Mucosa of gallbladder (tissue), 1 donor: ENCODE results near the gene BEX5. TPM values are rescaled to one million over a fixed set of nuclear protein-coding genes. Genes with fewer than 3 reads are reported as not detected.
A peak's percentile ranks its signal among the peaks of the same experiment; 100 is the strongest.
"Not testable (repeated sequence)": the region's sequence is repeated elsewhere in the genome, so short reads cannot be mapped to it uniquely, and the experiment has no call there.

ENCODE experiments used
- DNase-seq: peaks from one replicate; pipeline ENCODE4 v3.0.0-alpha.2; 2020; ENCODE audit warnings: low spot score
- total RNA-seq: library from RNA; stranded (reverse); gene quantifications from one replicate; pipeline ENCODE4 v1.2.1, GENCODE V29; 2021
- donor health status: DM: no; HTN: no; CAD: no.

The BEX5 gene
- 41.1 TPM for total RNA-seq

DNA sequence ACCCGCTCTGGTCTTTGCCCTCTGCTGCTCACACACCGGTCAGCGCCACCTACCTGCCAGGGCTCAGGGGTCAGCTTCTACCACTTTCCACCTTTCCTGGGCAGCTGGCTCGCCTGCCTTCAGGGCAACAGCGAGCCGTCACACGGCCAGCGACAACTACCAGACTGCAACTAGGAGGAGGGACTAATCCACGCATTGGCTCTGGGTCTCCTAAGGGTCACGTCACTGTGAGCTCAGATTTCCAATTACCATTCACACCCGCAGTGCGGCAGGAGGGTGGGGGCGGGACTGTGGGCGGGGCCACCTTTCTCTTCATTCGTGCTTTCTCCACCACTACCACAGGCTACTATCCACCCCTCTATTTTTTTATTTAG, at the start of gene BEX5:
Gene BEX5, minus strand, starts transcription at position 172 of the 374 bp plus-strand sequence. CDS start 1,712 bp downstream, outside the sequence.
- DNase-seq, result peak; percentile 69

DNA sequence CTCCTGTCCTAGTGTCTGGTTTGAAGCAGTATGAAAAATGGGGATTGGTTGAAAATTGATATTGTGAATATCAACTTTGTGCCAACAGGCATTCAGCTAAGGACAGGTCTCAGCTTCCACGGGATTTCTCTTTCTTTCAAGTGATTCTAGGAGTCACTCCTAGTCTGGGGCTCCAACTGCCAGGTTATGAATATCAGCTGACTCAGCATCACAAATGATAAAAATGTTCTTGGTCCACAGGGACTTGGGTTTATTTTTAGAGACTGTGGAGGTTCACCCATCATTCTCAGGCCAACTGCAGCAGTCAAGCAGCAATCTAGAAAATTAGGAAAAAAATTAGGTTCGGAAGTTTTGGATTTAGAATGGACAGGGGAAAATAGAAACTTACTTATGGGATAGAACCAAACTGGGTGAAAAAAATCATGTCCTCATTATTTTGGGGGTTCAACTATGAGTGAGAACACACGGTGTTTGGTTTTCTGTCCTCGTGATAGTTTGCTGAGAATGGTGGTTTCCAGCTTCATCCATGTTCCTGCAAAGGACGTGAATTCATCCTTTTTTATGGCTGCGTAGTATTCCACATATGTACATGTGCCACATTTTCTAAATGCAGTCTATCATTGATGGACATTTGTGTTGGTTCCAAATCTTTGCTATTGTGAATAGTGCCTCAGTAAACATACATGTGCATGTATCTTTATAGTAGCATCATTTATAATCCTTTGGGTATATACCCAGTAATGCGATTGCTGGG, 30.4 kb upstream of the BEX5 start:
- no peak for DNase-seq

DNA sequence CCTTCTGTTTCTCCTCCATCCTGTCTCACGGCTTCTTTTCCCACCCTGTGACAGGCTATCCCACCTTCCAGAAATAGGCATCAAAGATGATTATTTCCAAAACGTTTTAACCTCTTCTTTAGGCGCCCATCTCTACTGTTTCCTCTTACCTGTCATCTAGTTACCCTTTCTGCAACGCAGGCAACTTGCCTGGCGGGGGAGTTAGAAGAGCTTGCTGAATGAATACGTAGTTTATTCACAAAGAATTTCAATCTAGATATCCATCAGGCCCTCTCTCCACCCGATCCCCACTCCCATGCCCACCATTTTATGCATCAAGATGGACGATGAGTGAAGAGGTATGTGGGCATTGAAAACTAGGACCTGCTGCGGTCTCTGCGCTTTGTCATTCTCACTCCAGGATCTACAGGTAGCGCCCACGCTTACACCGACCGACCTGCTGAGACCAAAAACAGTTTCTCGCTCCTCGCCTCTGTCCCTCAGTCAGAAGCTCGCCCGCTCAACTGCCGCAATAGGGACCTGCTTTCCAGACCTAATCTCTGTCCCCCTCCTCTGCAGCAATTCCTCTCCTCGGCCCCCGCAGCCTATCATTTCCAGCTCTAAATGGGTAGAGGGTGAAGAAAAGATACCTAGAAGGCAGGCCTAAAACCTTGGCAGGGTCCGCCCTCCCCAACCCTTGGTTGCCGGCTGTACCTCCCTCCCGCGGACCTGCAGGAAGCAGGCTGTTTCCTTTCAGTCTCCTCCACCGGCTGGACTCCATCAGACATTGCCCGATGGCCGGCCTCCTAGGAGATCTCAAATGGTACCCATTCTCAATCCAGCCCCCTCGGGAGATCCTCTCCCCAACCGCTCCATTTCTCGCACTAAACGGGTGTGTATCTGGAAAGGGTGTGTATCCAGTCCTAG, 624 bp downstream of the BEX5 start:
- DNase-seq, result no peak

DNA sequence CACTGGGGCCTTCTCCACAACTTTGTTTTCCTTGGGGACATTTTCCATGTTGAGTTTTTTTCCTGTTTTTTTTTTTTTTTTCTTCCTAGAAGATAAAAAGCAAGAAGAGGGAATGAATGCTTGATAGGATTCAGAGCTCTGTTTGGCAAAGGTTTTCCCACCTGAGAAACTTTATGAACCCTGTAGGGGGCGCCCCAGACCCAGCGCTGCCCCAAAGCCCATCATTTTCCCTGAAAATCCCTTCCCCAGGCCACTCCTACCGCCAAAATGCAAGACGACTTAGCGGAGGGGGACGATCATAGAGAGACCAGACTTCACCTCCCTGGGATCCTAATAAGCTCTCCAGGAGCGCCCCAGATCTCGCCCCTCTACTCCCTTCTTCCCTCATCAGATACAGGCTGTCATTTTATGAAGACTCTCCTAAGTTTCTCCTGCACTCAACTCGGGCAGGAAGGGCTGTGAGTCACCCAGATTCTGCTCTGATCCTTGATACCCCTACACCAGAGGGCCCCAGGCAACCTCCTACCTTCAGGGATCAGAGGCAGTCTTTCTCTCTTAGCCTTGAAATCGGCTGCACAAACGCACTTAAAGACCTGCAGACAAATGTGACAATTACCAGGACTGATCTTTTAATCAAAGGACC, 1.4 kb downstream of the BEX5 start:
- no peak for DNase-seq

DNA sequence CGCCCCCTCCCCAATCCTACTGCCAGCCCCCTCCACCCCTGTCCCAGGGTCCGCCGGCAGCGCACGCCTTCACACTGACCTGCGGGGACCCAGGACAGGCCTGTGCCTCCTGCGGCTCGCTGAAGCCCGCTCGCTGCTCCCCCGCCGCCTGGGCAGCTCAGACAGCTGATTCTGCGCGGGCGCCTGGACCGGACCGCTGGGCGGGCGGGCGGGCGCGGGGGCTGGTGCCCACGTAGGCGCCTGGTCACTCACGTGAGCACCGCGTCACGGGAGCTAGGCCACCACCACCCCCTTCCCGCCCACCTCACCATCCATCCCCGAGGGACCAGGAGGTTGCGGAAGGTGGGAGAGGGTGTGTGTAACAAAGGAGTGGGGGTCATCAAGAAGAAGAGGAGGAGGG, 13.5 kb downstream of the BEX5 start, which contains the start of gene TCEAL6:
Gene TCEAL6, minus strand, starts transcription at position 208 of the 400 bp plus-strand sequence.
- DNase-seq, result not testable (repeated sequence)

DNA sequence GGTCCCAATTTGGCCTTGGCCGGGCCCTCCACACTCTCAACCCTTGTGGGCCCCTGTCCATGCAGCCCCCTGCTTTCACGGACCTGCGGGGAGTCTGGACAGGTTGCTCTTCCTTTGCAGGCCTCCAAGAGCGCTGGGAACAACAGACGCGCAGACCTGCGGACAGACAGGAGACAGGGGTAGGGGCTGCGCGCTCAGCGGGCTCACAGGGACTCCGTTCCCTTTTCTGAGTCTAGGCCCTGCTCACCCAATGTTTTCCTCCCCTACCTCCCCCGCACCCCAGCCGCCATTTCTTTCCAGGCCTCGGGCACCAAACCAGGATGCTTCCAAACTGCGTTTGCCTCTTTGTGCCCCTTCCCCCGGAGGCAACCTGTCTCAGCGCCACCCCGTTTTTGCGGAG, 14.1 kb downstream of the BEX5 start:
- DNase-seq, result not testable (repeated sequence)

DNA sequence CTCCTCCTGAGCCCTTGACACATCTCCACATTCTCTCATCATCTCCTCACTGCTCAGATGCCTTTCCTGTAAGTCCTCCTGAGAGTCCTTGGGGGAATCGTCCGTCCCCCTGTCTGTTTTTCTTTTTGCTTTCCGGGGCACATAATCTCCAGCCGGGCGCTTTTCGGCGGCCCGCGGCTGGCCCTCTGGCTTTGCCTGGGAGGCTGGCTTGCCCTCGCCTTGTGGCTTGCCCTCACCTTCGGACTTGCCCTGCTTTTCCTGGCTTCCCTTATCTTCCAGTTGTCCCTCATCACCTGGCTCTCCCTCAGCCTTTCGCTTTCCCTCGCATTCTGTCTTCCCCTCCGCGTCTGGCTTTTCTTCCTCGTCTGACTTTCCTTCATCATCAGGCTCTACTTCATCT, 14.9 kb downstream of the BEX5 start:
- not testable (repeated sequence) for DNase-seq

DNA sequence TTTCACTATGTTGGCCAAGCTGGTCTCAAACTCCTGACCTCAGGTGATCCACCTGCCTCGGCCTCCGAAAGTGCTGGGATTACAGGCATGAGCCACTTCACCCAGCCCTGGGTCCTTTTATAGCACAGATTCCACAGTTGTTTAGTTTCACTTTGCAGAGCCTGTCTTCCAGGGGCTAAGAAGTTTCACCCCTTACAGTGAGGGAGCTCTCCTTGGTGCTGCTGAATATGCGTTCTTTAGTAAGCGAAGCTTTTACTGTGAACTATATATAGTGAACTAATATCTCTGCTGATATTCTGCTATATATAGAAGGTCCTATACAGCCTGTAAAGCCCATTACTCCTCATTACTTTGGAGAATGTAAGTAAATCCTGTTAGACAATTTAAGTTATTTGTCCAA, 17.7 kb downstream of the BEX5 start:
- no peak for DNase-seq

DNA sequence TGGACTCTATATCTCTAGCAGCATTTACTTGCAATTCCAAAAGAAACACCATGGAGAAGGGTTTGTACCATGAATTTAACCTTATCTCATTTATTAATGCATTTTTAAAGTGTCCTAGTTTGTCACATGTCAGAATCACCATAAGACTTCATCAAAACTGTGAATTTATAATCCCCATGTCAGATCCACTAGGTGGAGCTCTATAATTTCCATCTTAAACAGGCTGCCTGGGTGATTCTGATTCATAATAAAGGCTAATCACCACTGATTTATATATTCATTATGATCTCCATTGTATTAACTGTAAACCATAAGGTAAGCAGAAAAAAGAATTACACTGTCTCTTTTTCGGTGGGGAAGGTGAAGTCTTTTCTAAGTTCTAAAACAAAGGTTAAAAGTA, 26.3 kb downstream of the BEX5 start:
- no peak for DNase-seq

DNA sequence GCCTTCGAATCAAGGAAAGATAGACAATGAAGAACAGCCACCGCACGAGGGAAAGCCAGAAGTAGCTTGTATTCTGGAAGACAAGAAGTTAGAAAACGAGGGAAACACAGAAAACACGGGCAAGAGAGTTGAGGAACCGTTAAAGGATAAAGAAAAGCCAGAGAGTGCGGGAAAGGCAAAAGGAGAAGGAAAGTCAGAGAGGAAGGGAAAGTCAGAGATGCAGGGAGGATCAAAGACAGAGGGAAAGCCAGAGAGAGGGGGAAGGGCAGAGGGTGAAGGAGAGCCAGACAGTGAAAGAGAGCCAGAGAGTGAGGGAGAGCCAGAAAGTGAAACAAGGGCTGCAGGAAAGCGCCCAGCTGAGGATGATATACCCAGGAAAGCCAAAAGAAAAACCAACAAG, 28.9 kb downstream of the BEX5 start:
- DNase-seq, result no peak

DNA sequence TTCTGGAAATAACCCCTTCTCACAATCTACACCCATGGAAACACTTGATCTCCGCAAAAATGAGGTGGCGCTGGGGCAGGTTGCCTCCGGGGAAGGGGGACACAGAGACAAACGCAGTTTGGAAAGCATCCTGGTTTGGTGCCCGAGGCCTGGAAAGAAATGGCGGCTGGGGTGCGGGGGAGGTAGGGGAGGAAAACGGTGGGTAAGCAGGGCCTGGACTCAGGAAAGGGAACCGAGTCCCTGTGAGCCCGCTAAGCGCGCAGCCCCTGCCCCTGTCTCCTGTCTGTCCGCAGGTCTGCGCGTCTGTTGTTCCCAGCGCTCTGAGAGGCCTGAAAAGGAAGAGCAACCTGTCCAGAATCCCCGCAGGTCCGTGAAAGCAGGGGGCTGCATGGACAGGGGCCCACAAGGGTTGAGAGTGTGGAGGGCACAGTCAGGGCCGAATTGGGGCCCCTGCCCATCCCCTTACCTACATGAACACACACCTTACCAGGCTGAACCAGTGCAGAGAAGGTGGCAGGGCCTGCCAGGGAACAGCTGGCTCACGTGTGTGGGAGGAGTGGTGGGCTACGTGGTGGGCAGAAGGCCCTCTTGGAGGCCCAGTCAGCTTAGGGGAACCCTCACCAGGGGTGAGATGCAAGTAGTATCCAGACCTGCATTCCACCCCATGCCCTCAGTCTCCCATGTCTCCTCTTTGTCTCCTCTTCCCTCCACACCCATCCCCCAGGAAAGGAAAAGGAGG, 29.5 kb downstream of the BEX5 start:
- DNase-seq, result not testable (repeated sequence)

DNA sequence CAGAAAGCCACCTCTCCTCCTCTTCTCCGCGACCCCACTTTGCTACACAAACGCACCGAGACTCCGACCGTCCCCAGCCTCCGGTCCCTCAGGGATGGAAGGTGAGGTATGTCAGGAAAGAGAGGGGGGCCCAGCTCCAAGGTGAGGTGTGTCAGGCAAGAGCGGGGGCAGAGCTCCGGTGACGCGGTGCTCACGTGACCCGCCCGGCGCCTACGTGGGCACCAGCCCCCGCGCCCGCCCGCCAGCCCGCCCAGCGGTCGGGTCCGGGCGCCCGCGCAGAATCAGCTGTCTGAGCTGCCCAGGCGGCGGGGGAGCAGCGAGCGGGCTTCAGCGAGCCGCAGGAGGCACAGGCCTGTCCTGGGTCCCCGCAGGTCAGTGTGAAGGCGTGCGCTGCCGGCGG, 30.3 kb downstream of the BEX5 start, which contains the start of gene TCEAL2:
Gene TCEAL2, plus strand, starts transcription at position 244 of the 400 bp plus-strand sequence. CDS start 1,152 bp downstream, outside the sequence.
- not testable (repeated sequence) for DNase-seq

DNA sequence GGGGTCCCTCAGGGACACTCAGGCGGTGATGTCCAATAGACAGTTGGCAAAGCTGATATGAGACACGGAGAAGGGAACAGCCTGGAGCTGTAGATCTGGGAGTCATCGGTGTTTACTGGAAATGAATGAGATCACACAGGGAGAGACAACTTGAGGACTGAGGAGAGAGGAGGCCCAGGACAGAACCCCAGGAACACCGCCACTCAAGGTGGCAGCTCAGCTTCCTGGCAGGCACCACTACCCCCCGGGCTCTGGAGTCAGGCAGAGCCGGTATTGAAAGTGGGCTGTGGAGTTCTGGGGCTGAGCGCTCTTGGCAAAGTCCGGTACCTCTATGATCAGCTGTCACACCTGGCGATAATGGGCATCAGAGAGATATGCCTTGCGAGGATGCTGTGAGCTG, 30.8 kb downstream of the BEX5 start:
- DNase-seq, result not testable (repeated sequence)

DNA sequence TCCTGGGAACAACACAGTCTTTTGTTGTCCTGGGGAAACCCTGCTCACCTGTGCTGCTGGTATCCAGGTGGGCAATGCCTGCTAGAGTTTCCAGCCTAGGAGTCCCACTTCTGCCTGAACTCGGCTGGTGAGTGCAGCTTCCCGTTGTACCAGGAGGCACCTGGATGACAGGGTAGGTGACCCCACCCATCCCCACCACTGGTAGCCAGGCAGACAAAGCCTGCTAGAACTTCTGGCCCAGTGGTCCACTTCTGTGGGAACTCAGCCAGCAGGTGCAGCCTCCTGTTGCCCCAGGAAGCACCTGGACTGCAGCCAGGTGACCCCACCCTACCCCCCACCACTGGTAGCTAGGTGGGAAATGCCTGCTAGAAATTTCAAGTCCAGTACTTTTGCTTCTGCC, 40.0 kb downstream of the BEX5 start:
- no peak for DNase-seq

DNA sequence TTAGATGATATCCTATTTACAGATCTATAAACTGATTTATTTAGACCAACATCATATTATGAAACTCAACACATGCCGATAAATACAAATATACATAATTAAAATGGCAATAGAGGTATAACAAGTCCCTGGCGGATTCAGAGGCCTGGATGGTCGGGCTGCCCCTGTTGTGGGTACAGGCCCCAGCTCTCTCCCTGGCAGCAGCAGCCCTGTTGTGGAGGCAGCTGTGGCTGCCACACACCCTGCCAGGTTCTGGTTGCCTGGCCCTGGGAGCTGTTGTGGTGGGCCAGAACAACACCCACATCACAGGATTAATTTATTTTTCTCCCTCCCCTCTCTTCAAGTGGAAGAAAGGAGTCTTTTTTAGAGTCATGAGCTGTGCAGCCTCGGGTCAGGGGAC, 42.4 kb downstream of the BEX5 start:
- DNase-seq, result no peak

Other genes with a start within 250 kb of the BEX5 start
- gene ZMAT1, start 223.9 kb downstream of the BEX5 start, total RNA-seq, result 7.8 TPM
- gene TCEAL2, start 30.3 kb downstream of the BEX5 start, total RNA-seq, result 10.5 TPM
- gene TCEAL6, start 13.5 kb downstream of the BEX5 start, total RNA-seq, result not detected
- not detected for gene TCP11X1, start 59.3 kb upstream of the BEX5 start, total RNA-seq
- not detected for gene NXF2, start 91.2 kb upstream of the BEX5 start, total RNA-seq